Measurements from ENCODE around the gene HAND1.

The HAND1 gene

DNA sequence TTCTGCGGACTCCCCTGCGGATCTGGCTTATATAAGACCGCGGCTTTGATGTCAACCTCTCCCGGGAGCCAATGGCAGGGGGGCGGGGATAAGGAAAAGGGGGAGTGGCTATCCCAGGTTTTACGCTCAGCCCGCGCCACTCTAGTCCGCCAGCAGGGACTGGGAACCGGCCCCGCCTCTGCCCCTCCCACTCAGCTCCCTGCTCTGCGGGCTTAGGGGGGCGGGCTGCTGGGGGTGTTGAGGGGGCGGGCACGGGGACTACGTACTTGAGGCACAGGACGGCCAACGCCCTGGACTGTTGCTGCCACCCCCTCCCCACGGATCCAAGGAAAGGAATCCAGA is at the start of gene HAND1:
Gene HAND1 (minus strand): TSS at position 4 of the 342 bp plus-strand sequence. CDS start 219 bp downstream, outside the sequence.
- TF ChIP-seq, protein P1, sequence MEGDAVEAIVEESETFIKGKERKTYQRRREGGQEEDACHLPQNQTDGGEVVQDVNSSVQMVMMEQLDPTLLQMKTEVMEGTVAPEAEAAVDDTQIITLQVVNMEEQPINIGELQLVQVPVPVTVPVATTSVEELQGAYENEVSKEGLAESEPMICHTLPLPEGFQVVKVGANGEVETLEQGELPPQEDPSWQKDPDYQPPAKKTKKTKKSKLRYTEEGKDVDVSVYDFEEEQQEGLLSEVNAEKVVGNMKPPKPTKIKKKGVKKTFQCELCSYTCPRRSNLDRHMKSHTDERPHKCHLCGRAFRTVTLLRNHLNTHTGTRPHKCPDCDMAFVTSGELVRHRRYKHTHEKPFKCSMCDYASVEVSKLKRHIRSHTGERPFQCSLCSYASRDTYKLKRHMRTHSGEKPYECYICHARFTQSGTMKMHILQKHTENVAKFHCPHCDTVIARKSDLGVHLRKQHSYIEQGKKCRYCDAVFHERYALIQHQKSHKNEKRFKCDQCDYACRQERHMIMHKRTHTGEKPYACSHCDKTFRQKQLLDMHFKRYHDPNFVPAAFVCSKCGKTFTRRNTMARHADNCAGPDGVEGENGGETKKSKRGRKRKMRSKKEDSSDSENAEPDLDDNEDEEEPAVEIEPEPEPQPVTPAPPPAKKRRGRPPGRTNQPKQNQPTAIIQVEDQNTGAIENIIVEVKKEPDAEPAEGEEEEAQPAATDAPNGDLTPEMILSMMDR (IDR thresholded peaks at IDR 0.05; ENCODE audit: insufficient read depth, low read length, missing control alignments): no peak
- DNase-seq (ENCODE audit: low read depth, low spot score): no peak
- ChIA-PET POLR2A (no interaction called here), CTCF (interaction anchor here (1.4 to 3.7 kb wide), 2 partner anchors 11 to 43 kb away, joined by 3 to 31 read pairs; no protein-coding TSS in a partner anchor)
- H3K4me3 ChIP-seq (ENCODE audit: low read depth, low read length): peak within 1 kb of the TSS; percentile 40

DNA sequence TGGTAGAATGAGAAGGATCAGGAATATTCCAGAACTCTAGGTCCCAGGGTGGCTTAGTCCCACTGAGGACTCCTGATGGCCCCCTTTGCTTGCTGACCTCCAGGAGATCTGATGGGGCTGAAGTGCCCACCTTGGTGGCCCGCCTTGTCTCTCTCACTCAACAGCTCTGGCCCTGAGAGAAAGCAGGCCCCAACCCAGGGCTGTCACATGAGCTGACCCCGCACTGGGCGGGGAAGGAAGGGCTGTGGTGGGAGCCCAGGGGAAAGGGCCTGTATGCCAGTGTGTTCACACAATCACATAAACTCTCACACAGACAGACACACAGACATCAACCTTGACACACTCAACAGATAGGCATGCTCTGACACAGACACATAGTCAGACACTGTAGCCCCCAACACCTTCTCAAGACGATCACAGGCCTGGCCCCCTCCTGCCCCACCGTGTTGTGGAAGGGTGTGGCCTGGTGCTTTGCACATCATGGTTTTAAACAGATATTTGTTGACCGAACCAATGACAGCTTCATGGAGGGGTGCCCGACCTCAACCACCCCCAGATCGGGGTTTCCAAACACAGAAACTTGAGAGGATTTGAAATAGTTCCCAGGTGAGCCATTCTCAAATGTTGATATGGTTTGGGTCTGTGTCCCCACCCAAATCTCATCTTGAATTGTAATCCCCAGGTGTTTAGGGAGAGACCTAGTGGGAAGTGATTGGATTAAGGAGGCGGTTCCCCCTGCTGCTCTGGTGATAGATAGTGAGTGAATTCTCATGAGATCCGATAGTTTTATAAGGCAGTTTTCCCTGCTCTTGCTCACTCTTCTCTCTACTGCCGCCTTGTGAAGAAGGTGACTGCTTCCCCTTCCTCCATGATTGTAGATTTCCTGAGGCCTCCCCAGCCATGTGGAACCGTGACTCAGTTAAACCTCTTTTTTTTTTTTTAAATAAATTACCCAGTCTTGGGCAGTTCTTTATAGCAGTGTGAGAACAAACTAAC is 48.5 kb upstream of the HAND1 start:
- ChIA-PET CTCF (no interaction called here), POLR2A (no interaction called here)
- DNase-seq (ENCODE audit: low read depth, low spot score): no peak
- TF ChIP-seq, protein P1 (IDR thresholded peaks at IDR 0.05; ENCODE audit: insufficient read depth, low read length, missing control alignments): no peak
- H3K4me3 ChIP-seq (ENCODE audit: low read depth, low read length): no peak overlapping the region

DNA sequence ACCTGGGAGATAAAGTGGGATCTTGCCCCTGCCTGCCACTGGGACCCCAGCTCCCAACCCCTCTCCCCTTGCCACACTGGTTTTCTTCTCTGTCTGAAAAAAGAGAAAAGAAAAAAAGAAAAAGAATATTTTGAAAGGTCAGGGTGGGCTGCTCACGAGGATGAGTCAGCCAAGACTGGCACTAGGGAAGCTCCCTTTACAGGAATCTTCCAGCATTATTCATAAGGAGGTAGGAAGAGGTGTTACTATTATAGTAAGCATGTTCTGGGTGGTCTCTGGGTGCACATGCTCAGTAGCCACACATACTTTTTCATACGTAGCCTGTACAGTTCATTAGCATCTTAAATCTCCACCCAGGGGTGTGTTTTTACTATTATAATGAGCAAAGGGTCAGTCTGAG is 46.8 kb upstream of the HAND1 start:
- POLR2A ChIA-PET: no interaction called here
- H3K4me3 ChIP-seq (ENCODE audit: low read depth, low read length): no peak overlapping the region
- TF ChIP-seq, protein P1 (IDR thresholded peaks at IDR 0.05; ENCODE audit: insufficient read depth, low read length, missing control alignments): no peak
- DNase-seq (ENCODE audit: low read depth, low spot score): no peak
- CTCF ChIA-PET: interaction anchor here (1.2 to 2.0 kb wide), 2 partner anchors 14 to 115 kb away, joined by 4 to 5 read pairs; no protein-coding TSS in a partner anchor

- H3K4me3 ChIP-seq (ENCODE audit: low read depth, low read length): no peak overlapping the region
- ChIA-PET POLR2A (no interaction called here), CTCF (interaction anchor here (1.2 to 2.0 kb wide), 3 partner anchors 9 to 116 kb away, joined by 4 to 5 read pairs (median 4); no protein-coding TSS in a partner anchor)
- TF ChIP-seq, protein P1 (IDR thresholded peaks at IDR 0.05; ENCODE audit: insufficient read depth, low read length, missing control alignments): no peak
- DNase-seq (ENCODE audit: low read depth, low spot score): no peak
Observed at GRCh38 chr5:154524181-154524580, 46.2 kb upstream of the HAND1 start.

DNA sequence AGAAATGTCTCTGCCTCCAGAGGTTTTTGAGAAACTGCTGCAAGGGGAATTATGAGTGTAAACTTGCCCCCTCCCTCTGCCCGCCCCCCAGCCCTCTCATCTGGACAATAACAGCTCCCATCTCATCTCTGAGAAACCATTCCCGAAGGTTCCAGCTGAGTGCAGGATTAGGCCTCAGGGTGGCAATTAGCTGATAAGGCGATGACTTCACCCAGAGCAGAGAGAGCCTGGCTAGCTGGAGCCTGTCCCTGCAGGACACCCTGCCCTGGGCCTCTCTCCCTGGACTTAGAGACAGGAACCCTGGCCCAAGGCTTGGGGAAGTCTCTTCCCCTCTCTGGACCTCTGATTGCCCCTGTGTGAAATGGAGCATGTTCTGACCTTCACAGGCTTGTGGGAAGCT is 45.7 kb upstream of the HAND1 start:
- TF ChIP-seq, protein P1 (IDR thresholded peaks at IDR 0.05; ENCODE audit: insufficient read depth, low read length, missing control alignments): no peak
- POLR2A ChIA-PET: no interaction called here
- CTCF ChIA-PET: interaction anchor here (1.7 to 2.0 kb wide), 2 partner anchors 9 to 15 kb away, joined by 4 to 5 read pairs; no protein-coding TSS in a partner anchor
- H3K4me3 ChIP-seq (ENCODE audit: low read depth, low read length): no peak overlapping the region
- DNase-seq (ENCODE audit: low read depth, low spot score): no peak

- DNase-seq (ENCODE audit: low read depth, low spot score): no peak
- no peak overlapping the region for H3K4me3 ChIP-seq (ENCODE audit: low read depth, low read length)
- TF ChIP-seq, protein P1 (IDR thresholded peaks at IDR 0.05; ENCODE audit: insufficient read depth, low read length, missing control alignments): no peak
- CTCF ChIA-PET: interaction anchor here (0.7 to 2.0 kb wide), 3 partner anchors 10 to 55 kb away, joined by 4 to 5 read pairs (median 4); no protein-coding TSS in a partner anchor
- POLR2A ChIA-PET: no interaction called here
Observed at GRCh38 chr5:154523104-154523503, 45.1 kb upstream of the HAND1 start.
